Spleen (tissue), 11 donors: ENCODE data around the gene RAB35. TPM values are rescaled to one million over a fixed set of nuclear protein-coding genes. Genes with fewer than 3 reads are reported as not detected.

Source experiments
- DNase-seq: peaks from one replicate; pipeline ENCODE4 v3.0.0-alpha.2; 2020
- H3K27ac ChIP-seq, 8 donors: fragments of 200-600 bp; sonication (generic) in 7 of 8; 1 replicate in 4 of 8; 2 replicates in 4 of 8; pipeline versions ENCODE4 v1.5.0 to v1.8.0; 2016 to 2021; ENCODE audit warnings: inconsistent platforms in 4 of 8, mild to moderate bottlenecking in 4 of 8, moderate library complexity in 1 of 8
- H3K27me3 ChIP-seq, 7 donors: fragments of 200-600 bp; sonication (generic) in 6 of 7; replicated peaks in 1 of 7; 1 replicate in 4 of 7; 2 replicates in 3 of 7; pipeline versions ENCODE4 v1.5.0 to v1.8.0; 2016 to 2021; ENCODE audit warnings: inconsistent platforms in 3 of 7, mild to moderate bottlenecking in 1 of 7
- H3K36me3 ChIP-seq, 6 donors: fragments of 200-600 bp; sonication (generic) in 5 of 6; 1 replicate in 4 of 6; 2 replicates in 2 of 6; pipeline versions ENCODE4 v1.5.0 to v1.8.0; 2016 to 2021; ENCODE audit warnings: inconsistent platforms in 2 of 6
- H3K4me1 ChIP-seq, 6 donors: fragments of 200-600 bp; sonication (generic) in 5 of 6; 1 replicate in 3 of 6; 2 replicates in 3 of 6; pipeline versions ENCODE4 v1.5.0 to v1.8.0; 2016 to 2021; ENCODE audit warnings: inconsistent platforms in 3 of 6
- H3K4me3 ChIP-seq, 8 donors: fragments of 200-600 bp; sonication (generic) in 7 of 8; 1 replicate in 4 of 8; 2 replicates in 4 of 8; pipeline versions ENCODE4 v1.5.0 to v1.8.0; 2016 to 2021; ENCODE audit warnings: inconsistent platforms in 4 of 8, mild to moderate bottlenecking in 4 of 8, moderate library complexity in 2 of 8
- H3K9me3 ChIP-seq, 8 donors: fragments of 200-600 bp; sonication (generic) in 7 of 8; 1 replicate in 4 of 8; 2 replicates in 4 of 8; pipeline versions ENCODE4 v1.5.0 to v1.8.0; 2016 to 2021; ENCODE audit warnings: inconsistent platforms in 4 of 8
- CTCF ChIP-seq, 11 experiments: fragments of 200-600 bp in 7 of 11; fragments of 450-650 bp in 4 of 11; sonication (generic) in 4 of 11; IDR thresholded peaks in 8 of 11; conservative IDR thresholded peaks in 3 of 11; 1 replicate in 7 of 11; 2 replicates in 4 of 11; pipeline versions ENCODE4 v1.4.0 to v1.8.0; 2016 to 2021; ENCODE audit warnings: antibody characterized with exemption in 11 of 11, inconsistent platforms in 4 of 11, mild to moderate bottlenecking in 1 of 11
- POLR2A ChIP-seq, 3 donors: fragments of 450-650 bp; IDR thresholded peaks; one replicate each; pipeline ENCODE4 v1.5.1; 2017; ENCODE audit warnings: antibody characterized with exemption in 3 of 3, mild to moderate bottlenecking in 1 of 3
- POLR2AphosphoS5 ChIP-seq, 3 donors: sonication (generic); formaldehyde crosslinking; IDR thresholded peaks; one replicate each; pipeline ENCODE4 v1.5.1; 2017; ENCODE audit warnings: antibody characterized with exemption in 3 of 3
- WGBS, 5 donors: extraction: QIAGEN DNeasy Blood & Tissue Kit in 3 of 5; methylation state at CpG; one replicate each; pipeline versions ENCODE4 v1.1.5 to v1.1.7; 2013 to 2018; 5-methylcytosine and 5-hydroxymethylcytosine counted together
- intact Hi-C: fragments of 100-400 bp; cut with DNase I; formaldehyde crosslinking; loops from one replicate; pipeline ENCODE4 v1.15.0; 2023; ENCODE audit warnings: low total_unique reads
- polyA plus RNA-seq, 3 donors: library from polyadenylated mRNA; stranded (reverse); fragments of 200-250 nt; gene quantifications; one replicate each; pipeline ENCODE4 v1.2.1, GENCODE V29; 2013
- total RNA-seq, 7 donors: library from RNA; depleted of rRNA in 3 of 7; stranded (reverse); fragments of >200 nt in 3 of 7; fragmentation: NEBNext Ultra II Directional in 4 of 7; extraction: Animal tissue kit (Norgen Biotek cat#: 25700) in 4 of 7; gene quantifications; one replicate each; pipeline versions ENCODE4 v1.1.0 to v1.2.1, GENCODE V29; 2016 to 2021
- donor health status: healthy with polysubstance abuse.
- donor health status: DM: no; HTN: no; CAD: no; lungs with moderate emphysema.
- donor health status: DM: no; HTN: no; CAD: no.
- donor health status: Bipolar disorder and iron deficiency.
- donor health status: healthy.
- donor health status: DM: no; HTN: no; CAD: no.
- donor health status: DM: yes; HTN: yes; CAD: no.

Gene RAB35
- total and polyA plus RNA-seq, 10 donors: 14.8 to 69.8 (median 40.1) TPM

- DNase-seq: no peak
- no peak overlapping the region for H3K4me3 ChIP-seq
- TF ChIP-seq POLR2AphosphoS5 (IDR thresholded peaks at IDR 0.05): peak in 1 of 3 donors; percentile 68
- no peak for TF ChIP-seq POLR2A (IDR thresholded peaks at IDR 0.05)
- TF ChIP-seq CTCF (IDR thresholded peaks at IDR 0.05 in 8 of 11, conservative IDR thresholded peaks at IDR 0.05 in 3 of 11): no peak
- 25 to 50% (median 37%) methylated on average over 2 of the region's 2 CpGs for WGBS, 5 donors
- H3K27me3 ChIP-seq: no peaks in the 10 kb centered on the region
- intact Hi-C loops: no loop called here
- H3K9me3 ChIP-seq: no peaks in the 10 kb centered on the region
- H3K36me3 ChIP-seq: peaks cover 3 to 59% (median 54%) of the 10 kb centered on the region in 6 donors
- peak overlapping the region in 7 of 8 donors; percentile 5 to 75 (median 58) for H3K27ac ChIP-seq
- H3K4me1 ChIP-seq: peaks cover 3 to 60% (median 34%) of the 10 kb centered on the region in 6 donors
Observed at GRCh38 chr12:120126635-120127005, 10.1 kb upstream of the RAB35 start.

GRCh38 chr12:120125792-120126634 lies 9.5 kb upstream of the RAB35 start:
- H3K4me3 ChIP-seq: no peak overlapping the region
- 84 to 90% (median 87%) methylated on average over 6 of the region's 6 CpGs for WGBS, 5 donors
- peaks cover 3 to 66% (median 40%) of the 10 kb centered on the region in 6 donors for H3K4me1 ChIP-seq
- H3K9me3 ChIP-seq: no peaks in the 10 kb centered on the region
- no peaks in the 10 kb centered on the region for H3K27me3 ChIP-seq
- TF ChIP-seq POLR2AphosphoS5 (IDR thresholded peaks at IDR 0.05) (no peak), CTCF (IDR thresholded peaks at IDR 0.05 in 8 of 11, conservative IDR thresholded peaks at IDR 0.05 in 3 of 11) (no peak), POLR2A (IDR thresholded peaks at IDR 0.05) (no peak)
- peak overlapping the region in 7 of 8 donors; percentile 5 to 75 (median 58) for H3K27ac ChIP-seq
- DNase-seq: no peak
- H3K36me3 ChIP-seq: peaks cover 0 to 53% (median 48%) of the 10 kb centered on the region in 6 donors
- intact Hi-C loops: no loop called here

DNA sequence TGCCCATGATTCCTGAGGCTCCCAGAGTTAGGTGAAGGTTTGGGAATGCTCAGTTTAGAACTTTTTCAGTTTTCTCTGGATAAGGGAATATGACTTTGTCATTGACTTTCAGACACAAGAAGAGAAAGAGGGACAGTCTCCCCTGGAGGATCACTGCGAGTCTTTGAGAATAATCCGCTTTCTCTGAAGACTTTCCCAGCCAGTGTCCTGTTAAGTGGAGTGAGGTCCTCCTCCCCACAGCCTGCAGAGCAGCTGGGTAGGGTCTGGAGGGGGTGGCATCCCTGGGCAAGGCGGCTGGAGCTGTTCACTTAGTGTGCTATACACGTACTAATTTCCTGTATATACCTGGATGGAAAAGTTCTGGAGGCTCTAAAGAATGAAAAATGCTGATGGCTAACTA lies 8.5 kb upstream of the RAB35 start:
- intact Hi-C loops: no loop called here
- DNase-seq: no peak
- 85 to 96% (median 93%) methylated on average over 4 of the region's 4 CpGs for WGBS, 5 donors

More for the DNA sequence above, 8.5 kb upstream of the RAB35 start:
- no peak overlapping the region for H3K4me3 ChIP-seq
- peaks cover 3 to 76% (median 49%) of the 10 kb centered on the region in 6 donors for H3K4me1 ChIP-seq
- no peaks in the 10 kb centered on the region for H3K27me3 ChIP-seq
- H3K36me3 ChIP-seq: peaks cover 0 to 43% (median 38%) of the 10 kb centered on the region in 6 donors
- no peak overlapping the region for H3K27ac ChIP-seq
- no peaks in the 10 kb centered on the region for H3K9me3 ChIP-seq
- TF ChIP-seq CTCF (IDR thresholded peaks at IDR 0.05 in 8 of 11, conservative IDR thresholded peaks at IDR 0.05 in 3 of 11) (no peak), POLR2A (IDR thresholded peaks at IDR 0.05) (no peak), POLR2AphosphoS5 (IDR thresholded peaks at IDR 0.05) (no peak)
